Heart right ventricle (tissue), 16 donors: ENCODE measurements around the gene ENGASE. TPM values are rescaled to one million over a fixed set of nuclear protein-coding genes. Genes with fewer than 3 reads are reported as not detected.

Experiments
- ATAC-seq, 8 donors: fragments of 200-7000 bp; cut with Tn5 transposase; one replicate each; pipeline ENCODE4 v1.9.1; 2020; ENCODE audit warnings: mild to moderate bottlenecking in 8 of 8, moderate library complexity in 8 of 8, moderate number of reproducible peaks in 1 of 8
- DNase-seq, 2 donors: peaks; one replicate each; pipeline ENCODE4 v3.0.0-alpha.2; 2020
- H3K27ac ChIP-seq, 10 donors: fragments of 200-600 bp; sonication (generic) in 2 of 10; one replicate each; pipeline versions ENCODE4 v1.5.0 to v1.8.0; 2020 to 2022; ENCODE audit warnings: mild to moderate bottlenecking in 3 of 10
- H3K27me3 ChIP-seq, 7 donors: fragments of 200-600 bp; one replicate each; pipeline ENCODE4 v1.8.0; 2021 to 2022; ENCODE audit warnings: mild to moderate bottlenecking in 2 of 7
- H3K36me3 ChIP-seq, 9 donors: fragments of 200-600 bp; sonication (generic) in 1 of 9; one replicate each; pipeline versions ENCODE4 v1.5.0 to v1.8.0; 2020 to 2022; ENCODE audit warnings: mild to moderate bottlenecking in 2 of 9
- H3K4me1 ChIP-seq, 9 donors: fragments of 200-600 bp; sonication (generic) in 1 of 9; one replicate each; pipeline versions ENCODE4 v1.5.0 to v1.8.0; 2020 to 2022; ENCODE audit warnings: mild to moderate bottlenecking in 4 of 9
- H3K4me3 ChIP-seq, 10 donors: fragments of 200-600 bp; sonication (generic) in 2 of 10; one replicate each; pipeline versions ENCODE4 v1.5.0 to v1.8.0; 2020 to 2022; ENCODE audit warnings: mild to moderate bottlenecking in 7 of 10, moderate library complexity in 2 of 10
- H3K9me3 ChIP-seq, 11 donors: fragments of 200-600 bp in 10 of 11; sonication (generic) in 2 of 11; one replicate each; pipeline versions ENCODE4 v1.5.0 to v1.8.0; 2013 to 2022; ENCODE audit warnings: mild to moderate bottlenecking in 2 of 11, control low read depth in 1 of 11, moderate library complexity in 1 of 11
- WGBS, 2 donors: extraction: QIAGEN DNeasy Blood & Tissue Kit; methylation state at CpG; one replicate each; pipeline ENCODE4 v1.1.7; 2013; ENCODE audit warnings: inconsistent platforms in 1 of 2; 5-methylcytosine and 5-hydroxymethylcytosine counted together
- intact Hi-C, 10 donors: fragments of 100-400 bp; cut with DNase I; formaldehyde crosslinking; loops; one replicate each; pipeline versions ENCODE4 v1.11.1 to v1.14.2; 2022
- polyA plus RNA-seq, 2 donors: library from polyadenylated mRNA; stranded (reverse); fragments of 200-250 nt; gene quantifications; one replicate each; pipeline ENCODE4 v1.2.3, GENCODE V29; 2013
- total RNA-seq, 10 donors: library from RNA; stranded (reverse); fragmentation: NEBNext Ultra II Directional in 3 of 10; extraction: Animal tissue kit (Norgen Biotek cat#: 25700) in 3 of 10; gene quantifications; one replicate each; pipeline versions ENCODE4 v1.2.1 to v1.2.4, GENCODE V29; 2021 to 2023
- TF ChIP-seq, protein P1 (sequence below), 9 donors: fragments of 200-600 bp; sonication (generic) in 2 of 9; IDR thresholded peaks; one replicate each; pipeline versions ENCODE4 v1.5.0 to v1.8.0; 2021 to 2022; ENCODE audit warnings: antibody characterized with exemption in 9 of 9, mild to moderate bottlenecking in 5 of 9, moderate library complexity in 1 of 9
- donor health status: Arrhythmogenic right ventricular cardiomyopathy.
- donor health status: ischemic (EF 13 %, LVEDD 7.1; RV severe dilation, severe dysfunction).
- donor health status: healthy with polysubstance abuse.
- donor health status: DM: no; HTN: yes; CAD: no.
- donor health status: DM: no; HTN: no; CAD: no.
- donor health status: ischemic (EF 25% LVEDD 6.9; RV normal size, moderate dysfunction).
- donor health status: ischemic (EF 25% LVEDD 5.7; RV mildly dilated, moderate dysfunction).
- donor health status: healthy.
- donor health status: DM: yes; HTN: yes; CAD: no.
- donor health status: Ischemic cardiomyopathy.
- donor health status: ischemic (EF 35%, LVEDD 5.7; RV mildly dilated, moderate dysfunction).
- donor health status: nonischemic (EF 11% LVEDD 7.7; RV severe dilation, severe dysfunction).
- donor health status: DM: yes; HTN: yes; CAD: no.
- donor health status: PGD.
- donor health status: ischemic (EF 29% LVEDD 5.4; RV normal size, mild dysfunction).
- donor health status: nonischemic (EF 23%, LVEDD 6.1; RV moderate dilation, normal function).

The ENGASE gene
- total and polyA plus RNA-seq, 12 donors: 9.7 to 54.1 (median 26.6) TPM

DNA sequence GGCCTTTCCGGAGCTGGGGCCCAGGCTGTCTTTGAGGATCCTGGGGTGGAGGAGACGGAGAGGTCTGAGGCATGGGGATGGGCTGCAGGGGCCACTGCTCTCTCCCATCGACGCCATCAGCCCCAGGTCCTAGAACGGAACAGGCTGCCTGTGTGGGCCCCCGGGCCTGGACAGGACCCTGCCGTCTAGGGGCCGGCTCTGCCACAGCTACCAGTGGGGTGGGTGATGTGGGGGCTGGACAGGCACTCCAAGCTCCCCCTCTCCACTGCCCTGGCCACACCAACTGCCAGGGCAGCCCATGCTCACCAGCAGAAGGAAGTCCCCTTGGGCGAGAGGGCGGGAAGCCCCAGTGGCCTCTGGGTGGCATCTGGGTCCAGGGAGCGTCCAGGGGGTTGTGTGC lies 37.8 kb downstream of the ENGASE start:
- TF ChIP-seq, protein P1, sequence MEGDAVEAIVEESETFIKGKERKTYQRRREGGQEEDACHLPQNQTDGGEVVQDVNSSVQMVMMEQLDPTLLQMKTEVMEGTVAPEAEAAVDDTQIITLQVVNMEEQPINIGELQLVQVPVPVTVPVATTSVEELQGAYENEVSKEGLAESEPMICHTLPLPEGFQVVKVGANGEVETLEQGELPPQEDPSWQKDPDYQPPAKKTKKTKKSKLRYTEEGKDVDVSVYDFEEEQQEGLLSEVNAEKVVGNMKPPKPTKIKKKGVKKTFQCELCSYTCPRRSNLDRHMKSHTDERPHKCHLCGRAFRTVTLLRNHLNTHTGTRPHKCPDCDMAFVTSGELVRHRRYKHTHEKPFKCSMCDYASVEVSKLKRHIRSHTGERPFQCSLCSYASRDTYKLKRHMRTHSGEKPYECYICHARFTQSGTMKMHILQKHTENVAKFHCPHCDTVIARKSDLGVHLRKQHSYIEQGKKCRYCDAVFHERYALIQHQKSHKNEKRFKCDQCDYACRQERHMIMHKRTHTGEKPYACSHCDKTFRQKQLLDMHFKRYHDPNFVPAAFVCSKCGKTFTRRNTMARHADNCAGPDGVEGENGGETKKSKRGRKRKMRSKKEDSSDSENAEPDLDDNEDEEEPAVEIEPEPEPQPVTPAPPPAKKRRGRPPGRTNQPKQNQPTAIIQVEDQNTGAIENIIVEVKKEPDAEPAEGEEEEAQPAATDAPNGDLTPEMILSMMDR (IDR thresholded peaks at IDR 0.05): no peak
- Histone ChIP-seq H3K27me3 (peaks cover 0 to 54% (median 43%) of the 10 kb centered on the region in 7 donors), H3K36me3 (no peaks in the 10 kb centered on the region), H3K27ac (no peak overlapping the region), H3K9me3 (no peaks in the 10 kb centered on the region), H3K4me1 (peaks cover 0 to 15% (median 3%) of the 10 kb centered on the region in 9 donors), H3K4me3 (no peak overlapping the region)
- intact Hi-C loops: no loop called here
- DNase-seq (no peak), ATAC-seq (no peak)
- WGBS, 2 donors: 78 to 86% methylated on average over 11 of the region's 11 CpGs

DNA sequence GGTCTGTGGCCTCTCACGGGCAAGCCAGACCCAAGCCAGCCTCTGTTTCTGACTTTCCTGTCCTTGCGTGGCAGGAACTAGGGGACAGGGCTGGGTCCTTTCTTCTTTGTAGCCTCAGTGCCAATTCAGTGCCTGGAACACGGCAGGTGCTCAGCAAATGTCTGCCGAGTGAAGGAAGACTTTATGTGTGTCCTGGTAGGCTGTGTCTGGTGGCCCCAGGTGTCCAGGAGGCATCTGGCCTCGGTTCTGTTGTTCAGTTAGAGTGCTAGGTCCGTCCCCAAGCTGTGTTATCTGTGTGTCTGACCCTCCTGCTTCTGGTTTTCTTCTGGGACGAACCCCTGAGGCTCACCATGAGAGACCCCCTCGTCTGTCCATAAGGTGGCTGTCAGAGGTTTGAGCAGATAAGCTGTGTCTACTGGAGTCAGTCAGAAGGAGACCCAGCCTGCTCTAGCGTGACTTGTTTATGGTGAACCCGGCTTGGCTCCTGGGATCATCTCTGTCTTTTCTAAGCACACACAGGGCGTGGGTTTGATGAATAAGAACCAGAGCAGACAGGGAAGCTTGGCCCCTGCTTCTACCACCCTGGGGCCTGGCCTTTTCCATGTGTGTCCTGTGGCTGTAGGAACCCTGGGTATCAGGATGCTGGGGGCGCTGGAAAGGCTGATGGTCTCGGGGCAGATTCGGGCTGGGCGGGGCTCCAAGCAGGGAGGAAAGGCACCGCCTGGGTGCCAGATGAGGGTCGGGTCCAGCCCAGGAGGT lies 39.3 kb downstream of the ENGASE start:
- no peak overlapping the region for H3K27ac ChIP-seq
- intact Hi-C loops: no loop called here
- 62 to 65% methylated on average over 17 of the region's 17 CpGs for WGBS, 2 donors
- DNase-seq (no peak), ATAC-seq (no peak)
- no peaks in the 10 kb centered on the region for H3K9me3 ChIP-seq
- TF ChIP-seq, protein P1 (IDR thresholded peaks at IDR 0.05): no peak
- H3K4me1 ChIP-seq: peaks cover 0 to 15% (median 3%) of the 10 kb centered on the region in 9 donors
- no peak overlapping the region for H3K4me3 ChIP-seq
- H3K36me3 ChIP-seq: no peaks in the 10 kb centered on the region
- peaks cover 0 to 60% (median 43%) of the 10 kb centered on the region in 7 donors for H3K27me3 ChIP-seq

DNA sequence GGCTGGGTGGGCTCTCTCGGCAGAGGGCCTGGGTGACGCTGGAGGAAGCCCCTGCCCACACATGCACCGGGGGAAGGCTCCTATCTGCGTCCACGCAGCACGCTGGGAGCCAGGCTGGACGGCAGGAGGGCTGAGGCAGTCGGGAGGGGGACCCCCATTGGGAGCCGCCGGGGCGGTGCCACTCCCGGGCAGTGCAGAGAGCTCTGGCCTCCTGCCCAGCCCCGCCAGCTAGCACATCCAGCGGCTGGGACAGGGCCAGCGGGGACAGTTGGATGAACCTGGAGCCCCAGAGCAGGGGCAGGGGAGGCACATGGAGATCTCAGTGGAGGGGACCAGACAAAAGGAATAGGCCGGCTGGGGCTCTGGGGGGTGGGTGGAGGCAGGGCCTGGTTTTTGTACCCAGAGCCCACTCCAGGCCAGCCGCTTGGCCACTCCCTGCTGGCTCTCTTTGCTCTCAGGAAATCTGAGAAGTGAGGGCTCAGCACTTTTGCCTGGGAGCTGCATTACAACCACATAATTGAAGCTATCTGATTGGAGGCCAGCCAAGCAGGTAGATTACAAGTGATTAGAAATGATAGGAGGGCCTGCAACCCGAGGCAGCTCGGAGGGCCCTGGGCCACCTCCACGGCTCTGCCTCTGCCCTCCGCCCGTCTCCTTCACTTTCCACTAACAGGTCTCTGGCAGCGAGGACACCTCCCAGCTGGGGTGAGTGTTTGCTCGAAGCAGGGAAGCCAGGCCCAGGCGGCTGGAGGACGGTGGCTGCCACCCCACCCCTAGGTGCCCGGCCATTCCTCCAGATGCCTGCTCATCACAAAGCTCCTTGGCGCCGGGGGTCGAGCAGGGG lies 40.1 kb downstream of the ENGASE start:
- DNase-seq: peak; percentile 26 to 65
- 28 to 29% methylated on average over 30 of the region's 30 CpGs for WGBS, 2 donors

DNA sequence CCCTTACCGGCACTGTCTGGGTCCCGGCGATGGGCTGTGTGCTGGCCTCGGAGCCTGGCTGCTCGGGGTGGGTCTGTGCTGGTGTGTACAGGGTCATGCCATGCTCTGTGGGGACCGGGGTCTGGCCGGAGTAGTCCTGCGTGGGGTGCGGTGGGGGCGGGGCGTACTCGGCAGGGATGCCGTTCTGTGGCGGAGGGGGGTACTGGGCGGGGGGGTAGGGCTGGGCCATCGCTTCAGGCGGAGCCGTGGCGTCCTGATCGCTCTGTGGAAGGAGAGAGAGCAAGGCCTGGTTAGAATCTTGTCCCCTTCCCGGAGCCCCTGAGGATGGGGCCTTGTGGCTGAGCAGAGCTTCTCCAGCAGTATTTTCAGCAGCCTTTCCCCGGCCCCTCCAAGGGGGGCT lies 40.9 kb downstream of the ENGASE start:
- intact Hi-C loops: no loop called here
- ATAC-seq (no peak), DNase-seq (no peak)
- Histone ChIP-seq H3K4me1 (peaks cover 0 to 15% (median 3%) of the 10 kb centered on the region in 9 donors), H3K27ac (no peak overlapping the region), H3K27me3 (peaks cover 0 to 61% (median 45%) of the 10 kb centered on the region in 7 donors), H3K4me3 (no peak overlapping the region), H3K9me3 (no peaks in the 10 kb centered on the region), H3K36me3 (no peaks in the 10 kb centered on the region)
- 82 to 91% methylated on average over 18 to 22 of the region's 22 CpGs for WGBS, 2 donors
- TF ChIP-seq, protein P1 (IDR thresholded peaks at IDR 0.05): no peak

More for the DNA sequence above, 40.1 kb downstream of the ENGASE start:
- Histone ChIP-seq H3K4me1 (peaks cover 0 to 15% (median 3%) of the 10 kb centered on the region in 9 donors), H3K27me3 (peaks cover 0 to 59% (median 43%) of the 10 kb centered on the region in 7 donors), H3K4me3 (no peak overlapping the region), H3K9me3 (no peaks in the 10 kb centered on the region), H3K36me3 (no peaks in the 10 kb centered on the region), H3K27ac (no peak overlapping the region)
- ATAC-seq: peak; percentile 26 to 88 (median 68)
- TF ChIP-seq, protein P1 (IDR thresholded peaks at IDR 0.05): no peak
- intact Hi-C loops: no loop called here
